Left lung (tissue), 10 donors: Measurements from ENCODE around the gene ITIH4. TPM values are rescaled to one million over a fixed set of nuclear protein-coding genes. Genes with fewer than 3 reads are reported as not detected.

Experiments used
- ATAC-seq: fragments of 200-7000 bp; cut with Tn5 transposase; one replicate; pipeline ENCODE4 v1.9.1; 2020; ENCODE audit warnings: moderate library complexity
- DNase-seq, 4 donors: peaks; one replicate each; pipeline ENCODE4 v3.0.0-alpha.2; 2013 to 2020
- H3K27ac ChIP-seq, 2 donors: fragments of 200-600 bp; sonication (generic) in 1 of 2; one replicate each; pipeline versions ENCODE4 v1.5.0 to v1.8.0; 2020 to 2021
- H3K27me3 ChIP-seq, 2 donors: fragments of 200-600 bp; sonication (generic) in 1 of 2; one replicate each; pipeline versions ENCODE4 v1.5.0 to v1.8.0; 2020 to 2021
- H3K36me3 ChIP-seq, 2 donors: fragments of 200-600 bp; sonication (generic) in 1 of 2; one replicate each; pipeline versions ENCODE4 v1.5.0 to v1.8.0; 2020 to 2021
- H3K4me1 ChIP-seq, 2 donors: fragments of 200-600 bp; one replicate each; pipeline ENCODE4 v1.8.0; 2021
- H3K4me3 ChIP-seq, 2 donors: fragments of 200-600 bp; sonication (generic) in 1 of 2; one replicate each; pipeline versions ENCODE4 v1.5.0 to v1.8.0; 2020 to 2021; ENCODE audit warnings: mild to moderate bottlenecking in 1 of 2
- H3K9me3 ChIP-seq, 2 donors: fragments of 200-600 bp; sonication (generic) in 1 of 2; one replicate each; pipeline versions ENCODE4 v1.5.0 to v1.8.0; 2020 to 2021
- intact Hi-C, 2 donors: fragments of 100-400 bp; cut with DNase I; formaldehyde crosslinking; loops; one replicate each; pipeline versions ENCODE4 v1.11.2 to v1.14.2; 2022
- polyA plus RNA-seq, 6 donors: library from polyadenylated mRNA; unstranded; fragments of 120-200 nt; gene quantifications; one replicate each; pipeline ENCODE4 v1.2.1, GENCODE V29; 2013; ENCODE audit not compliant: insufficient read length in 6 of 6
- total RNA-seq, 2 donors: library from RNA; stranded (reverse); fragmentation: NEBNext Ultra II Directional; extraction: Animal tissue kit (Norgen Biotek cat#: 25700); gene quantifications; one replicate each; pipeline ENCODE4 v1.2.1, GENCODE V29; 2021
- TF ChIP-seq, protein P1 (sequence below), 2 donors: fragments of 200-600 bp; sonication (generic) in 1 of 2; IDR thresholded peaks; one replicate each; pipeline versions ENCODE4 v1.5.0 to v1.8.0; 2021; ENCODE audit warnings: antibody characterized with exemption in 2 of 2
- donor health status: DM: no; HTN: yes; CAD: no.
- donor health status: DM: no; HTN: no; CAD: no.

Gene ITIH4
- total and polyA plus RNA-seq, 8 donors: 7.7 to 16.3 (median 9.8) TPM

DNA sequence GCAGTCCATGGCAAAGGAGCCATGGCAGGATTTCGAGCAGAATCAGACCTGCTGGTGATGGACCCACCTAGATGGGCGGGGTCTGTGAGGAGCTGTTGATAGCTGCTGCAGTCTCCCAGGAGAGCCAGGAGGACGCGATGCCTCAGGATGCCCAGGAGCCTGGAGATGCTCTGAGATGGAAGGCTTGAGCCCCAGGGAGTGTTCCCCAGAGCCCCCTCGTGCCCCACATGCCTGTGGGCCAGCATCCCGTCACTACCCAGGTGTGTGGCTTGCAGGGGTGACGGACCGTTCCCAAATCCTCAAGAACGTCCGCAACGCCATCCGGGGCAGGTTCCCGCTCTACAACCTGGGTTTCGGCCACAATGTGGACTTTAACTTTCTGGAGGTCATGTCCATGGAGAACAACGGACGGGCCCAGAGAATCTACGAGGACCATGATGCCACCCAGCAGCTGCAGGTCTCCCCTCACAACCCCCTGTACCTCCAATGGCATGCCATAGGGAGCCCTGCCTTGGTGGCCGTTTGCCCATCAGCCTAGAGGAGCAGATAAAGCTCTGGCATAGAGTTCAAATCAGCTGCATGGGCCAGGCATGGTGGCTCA, 46.4 kb downstream of the ITIH4 start:
- Histone ChIP-seq H3K9me3 (no peaks in the 10 kb centered on the region), H3K36me3 (no peaks in the 10 kb centered on the region), H3K4me3 (no peak overlapping the region), H3K27me3 (peaks cover 0 to 9% of the 10 kb centered on the region in 2 donors), H3K27ac (no peak overlapping the region), H3K4me1 (peaks cover 0 to 6% of the 10 kb centered on the region in 2 donors)
- TF ChIP-seq, protein P1, sequence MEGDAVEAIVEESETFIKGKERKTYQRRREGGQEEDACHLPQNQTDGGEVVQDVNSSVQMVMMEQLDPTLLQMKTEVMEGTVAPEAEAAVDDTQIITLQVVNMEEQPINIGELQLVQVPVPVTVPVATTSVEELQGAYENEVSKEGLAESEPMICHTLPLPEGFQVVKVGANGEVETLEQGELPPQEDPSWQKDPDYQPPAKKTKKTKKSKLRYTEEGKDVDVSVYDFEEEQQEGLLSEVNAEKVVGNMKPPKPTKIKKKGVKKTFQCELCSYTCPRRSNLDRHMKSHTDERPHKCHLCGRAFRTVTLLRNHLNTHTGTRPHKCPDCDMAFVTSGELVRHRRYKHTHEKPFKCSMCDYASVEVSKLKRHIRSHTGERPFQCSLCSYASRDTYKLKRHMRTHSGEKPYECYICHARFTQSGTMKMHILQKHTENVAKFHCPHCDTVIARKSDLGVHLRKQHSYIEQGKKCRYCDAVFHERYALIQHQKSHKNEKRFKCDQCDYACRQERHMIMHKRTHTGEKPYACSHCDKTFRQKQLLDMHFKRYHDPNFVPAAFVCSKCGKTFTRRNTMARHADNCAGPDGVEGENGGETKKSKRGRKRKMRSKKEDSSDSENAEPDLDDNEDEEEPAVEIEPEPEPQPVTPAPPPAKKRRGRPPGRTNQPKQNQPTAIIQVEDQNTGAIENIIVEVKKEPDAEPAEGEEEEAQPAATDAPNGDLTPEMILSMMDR (IDR thresholded peaks at IDR 0.05): no peak
- ATAC-seq (no peak), DNase-seq (peak in 1 of 4 donors; percentile 61)
- intact Hi-C loops: no loop called here

DNA sequence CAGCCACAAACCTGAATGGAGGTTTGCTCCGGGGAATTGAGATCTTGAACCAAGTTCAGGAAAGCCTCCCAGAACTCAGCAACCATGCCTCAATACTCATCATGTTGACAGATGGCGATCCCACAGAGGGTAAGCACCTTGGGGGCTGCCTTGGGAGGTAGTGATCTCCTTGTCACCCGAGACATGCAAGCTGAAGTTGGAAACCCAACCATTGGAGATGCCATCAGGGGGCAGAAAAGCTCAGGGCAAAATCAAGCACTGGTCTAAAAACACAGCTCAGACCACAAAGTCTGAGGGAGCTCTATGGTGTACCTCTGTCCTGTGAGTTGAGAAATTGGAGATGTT, 47.3 kb downstream of the ITIH4 start:
- TF ChIP-seq, protein P1 (IDR thresholded peaks at IDR 0.05): no peak
- no peak for ATAC-seq
- peaks cover 0 to 9% of the 10 kb centered on the region in 2 donors for H3K27me3 ChIP-seq
- no peak overlapping the region for H3K27ac ChIP-seq
- H3K9me3 ChIP-seq: no peaks in the 10 kb centered on the region
- peaks cover 0 to 8% of the 10 kb centered on the region in 2 donors for H3K4me1 ChIP-seq
- peak in 1 of 4 donors; percentile 11 for DNase-seq
- H3K4me3 ChIP-seq: no peak overlapping the region
- no peaks in the 10 kb centered on the region for H3K36me3 ChIP-seq
- intact Hi-C loops: no loop called here

DNA sequence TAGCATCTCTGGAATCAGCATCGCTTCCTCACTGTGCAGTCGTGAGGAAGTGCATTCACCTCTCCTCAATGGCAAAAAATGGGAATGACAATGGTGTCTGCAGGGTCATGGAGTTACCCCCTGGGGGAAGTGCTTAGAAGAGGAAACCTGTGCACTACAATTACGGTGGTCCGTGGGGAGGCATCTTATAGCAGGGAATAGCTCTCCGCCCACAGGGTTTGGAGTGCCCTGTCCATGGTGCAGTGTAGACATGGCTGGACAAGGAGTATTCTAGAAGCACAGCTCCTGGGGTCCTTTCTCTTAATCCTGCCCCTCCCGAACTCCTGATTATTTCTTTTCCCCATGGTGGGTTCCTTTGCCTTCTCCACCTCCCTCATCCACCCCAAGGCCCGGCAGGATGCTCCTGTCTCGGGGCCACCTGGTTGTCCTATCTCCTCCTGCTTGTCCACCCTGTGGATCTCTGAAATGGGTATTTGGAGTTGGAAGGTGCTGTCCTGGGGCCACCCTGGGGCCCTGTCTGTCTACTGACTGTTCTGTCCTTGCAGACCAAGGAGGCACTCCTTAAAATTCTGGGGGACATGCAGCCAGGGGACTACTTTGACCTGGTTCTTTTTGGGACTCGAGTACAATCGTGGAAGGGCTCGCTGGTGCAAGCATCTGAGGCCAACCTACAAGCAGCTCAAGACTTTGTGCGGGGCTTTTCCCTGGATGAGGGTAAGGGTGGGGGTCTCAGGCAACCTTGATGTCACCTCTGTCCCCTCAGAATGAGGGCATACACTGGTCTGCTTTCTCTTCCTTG, 47.9 kb downstream of the ITIH4 start:
- H3K9me3 ChIP-seq: no peaks in the 10 kb centered on the region
- peak in 2 of 4 donors; percentile 10 to 25 for DNase-seq
- intact Hi-C loops: no loop called here
- no peaks in the 10 kb centered on the region for H3K36me3 ChIP-seq
- TF ChIP-seq, protein P1 (IDR thresholded peaks at IDR 0.05): no peak
- H3K27ac ChIP-seq: no peak overlapping the region
- H3K4me3 ChIP-seq: no peak overlapping the region
- peaks cover 0 to 8% of the 10 kb centered on the region in 2 donors for H3K4me1 ChIP-seq
- ATAC-seq: no peak
- H3K27me3 ChIP-seq: peaks cover 0 to 9% of the 10 kb centered on the region in 2 donors

DNA sequence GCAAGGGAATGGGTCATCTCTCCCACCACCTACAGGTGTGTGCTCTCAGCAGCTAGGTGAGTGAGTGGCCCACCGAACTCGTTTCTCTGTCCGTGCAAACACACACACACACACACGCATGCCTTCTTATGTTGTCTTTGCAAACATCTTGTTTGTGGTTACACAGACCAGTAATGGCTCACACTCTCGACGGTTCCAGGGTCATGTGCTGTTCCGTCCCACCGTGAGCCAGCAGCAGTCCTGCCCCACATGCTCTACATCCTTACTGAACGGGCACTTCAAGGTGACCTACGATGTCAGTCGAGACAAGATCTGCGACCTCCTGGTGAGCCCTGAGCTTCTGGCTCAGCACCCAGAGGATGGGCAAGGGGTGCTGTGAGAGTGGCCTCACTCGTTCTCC, 48.7 kb downstream of the ITIH4 start:
- no peak overlapping the region for H3K27ac ChIP-seq
- no peak overlapping the region for H3K4me3 ChIP-seq
- peaks cover 0 to 9% of the 10 kb centered on the region in 2 donors for H3K27me3 ChIP-seq
- peaks cover 0 to 8% of the 10 kb centered on the region in 2 donors for H3K4me1 ChIP-seq
- DNase-seq (no peak), ATAC-seq (no peak)
- no peaks in the 10 kb centered on the region for H3K9me3 ChIP-seq
- intact Hi-C loops: no loop called here
- TF ChIP-seq, protein P1 (IDR thresholded peaks at IDR 0.05): no peak
- no peaks in the 10 kb centered on the region for H3K36me3 ChIP-seq

DNA sequence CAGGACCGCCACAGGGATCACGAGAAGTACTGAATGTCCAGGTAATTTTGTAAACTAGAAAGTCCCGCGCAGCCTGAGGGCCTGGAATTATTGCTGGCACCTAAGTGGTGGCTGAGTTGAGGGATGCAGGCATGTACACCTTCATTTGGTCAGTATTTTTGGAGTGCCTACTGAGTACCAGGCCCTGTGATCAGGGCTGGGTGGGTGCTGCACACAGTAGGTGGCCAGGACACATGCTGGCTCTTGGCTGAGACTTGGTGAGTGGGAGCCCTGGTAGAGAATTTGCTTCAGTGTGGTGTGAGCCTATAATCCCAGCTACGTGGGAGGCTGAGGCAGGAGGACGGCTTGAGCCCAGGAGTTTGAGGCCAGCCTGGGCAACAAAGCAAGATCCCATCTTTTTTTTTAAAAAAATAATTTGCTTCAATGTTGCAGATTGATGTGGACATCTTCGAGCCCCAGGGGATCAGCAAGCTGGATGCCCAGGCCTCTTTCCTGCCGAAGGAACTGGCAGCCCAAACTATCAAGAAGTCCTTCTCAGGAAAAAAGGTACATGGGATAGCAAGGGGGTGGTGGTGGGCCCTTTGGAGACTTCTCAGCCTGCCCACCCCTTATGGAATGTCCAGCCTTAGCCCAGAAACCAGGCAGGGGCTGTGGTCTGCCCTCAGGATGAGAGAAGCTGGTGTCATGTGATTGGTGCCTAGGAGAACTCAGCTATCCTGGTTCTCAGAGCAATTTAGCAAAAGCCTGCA, 50.5 kb downstream of the ITIH4 start:
- H3K4me3 ChIP-seq: no peak overlapping the region
- TF ChIP-seq, protein P1 (IDR thresholded peaks at IDR 0.05): no peak
- ATAC-seq (no peak), DNase-seq (no peak)
- H3K36me3 ChIP-seq: no peaks in the 10 kb centered on the region
- H3K4me1 ChIP-seq: peaks cover 0 to 8% of the 10 kb centered on the region in 2 donors
- intact Hi-C loops: no loop called here
- peak overlapping the region in 1 of 2 donors; percentile 48 for H3K27ac ChIP-seq
- no peaks in the 10 kb centered on the region for H3K9me3 ChIP-seq
- peaks cover 0 to 9% of the 10 kb centered on the region in 2 donors for H3K27me3 ChIP-seq
